ENCODE results near the gene CABLES2. TPM values are rescaled to one million over a fixed set of nuclear protein-coding genes. Genes with fewer than 3 reads are reported as not detected.

CABLES2 gene
- total RNA-seq, 2 donors from 2014 or later, result 4.5 to 5.6 TPM

DNA sequence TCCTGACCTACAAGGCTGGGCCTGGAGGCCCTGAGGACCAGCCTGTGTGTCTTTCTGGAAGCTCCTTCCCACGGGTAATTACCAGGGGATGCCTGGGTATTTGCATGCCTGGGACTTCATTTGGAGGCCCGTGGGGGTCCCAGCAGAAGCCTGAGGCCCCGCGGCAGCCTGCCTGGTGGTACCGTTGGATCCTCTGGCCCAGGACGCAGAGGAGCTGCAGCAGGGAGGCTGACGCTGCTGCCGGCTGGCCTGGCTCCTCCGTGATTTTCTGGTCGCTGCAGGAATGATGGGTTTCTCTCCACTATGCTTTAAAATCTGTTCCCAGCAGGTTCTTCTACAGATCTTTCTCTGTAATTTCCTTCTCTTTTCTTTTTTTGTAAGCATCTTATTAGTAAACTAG lies 6.5 kb downstream of the CABLES2 start:
- Mint-ChIP-seq H3K27ac (peak overlapping the region; percentile 78), H3K27me3 (no peaks in the 10 kb centered on the region), H3K4me3 (no peak overlapping the region), H3K36me3 (ENCODE audit: low read depth) (no peaks in the 10 kb centered on the region), H3K4me1 (peaks cover 14% of the 10 kb centered on the region)
- H3K9me3 ChIP-seq (ENCODE audit: control insufficient read depth, low read length, poor library complexity, severe bottlenecking), result no peaks in the 10 kb centered on the region
- ATAC-seq (no peak), DNase-seq (no peak)

GRCh38 chr20:62400021-62400420 lies 7.1 kb downstream of the CABLES2 start:
- ATAC-seq (no peak), DNase-seq (no peak)
- no peaks in the 10 kb centered on the region for H3K36me3 Mint-ChIP-seq (ENCODE audit: low read depth)
- peaks cover 9% of the 10 kb centered on the region for H3K4me1 Mint-ChIP-seq
- no peaks in the 10 kb centered on the region for H3K27me3 Mint-ChIP-seq
- H3K4me3 Mint-ChIP-seq, result no peak overlapping the region
- H3K27ac Mint-ChIP-seq, result no peak overlapping the region
- no peaks in the 10 kb centered on the region for H3K9me3 ChIP-seq (ENCODE audit: control insufficient read depth, low read length, poor library complexity, severe bottlenecking)

DNA sequence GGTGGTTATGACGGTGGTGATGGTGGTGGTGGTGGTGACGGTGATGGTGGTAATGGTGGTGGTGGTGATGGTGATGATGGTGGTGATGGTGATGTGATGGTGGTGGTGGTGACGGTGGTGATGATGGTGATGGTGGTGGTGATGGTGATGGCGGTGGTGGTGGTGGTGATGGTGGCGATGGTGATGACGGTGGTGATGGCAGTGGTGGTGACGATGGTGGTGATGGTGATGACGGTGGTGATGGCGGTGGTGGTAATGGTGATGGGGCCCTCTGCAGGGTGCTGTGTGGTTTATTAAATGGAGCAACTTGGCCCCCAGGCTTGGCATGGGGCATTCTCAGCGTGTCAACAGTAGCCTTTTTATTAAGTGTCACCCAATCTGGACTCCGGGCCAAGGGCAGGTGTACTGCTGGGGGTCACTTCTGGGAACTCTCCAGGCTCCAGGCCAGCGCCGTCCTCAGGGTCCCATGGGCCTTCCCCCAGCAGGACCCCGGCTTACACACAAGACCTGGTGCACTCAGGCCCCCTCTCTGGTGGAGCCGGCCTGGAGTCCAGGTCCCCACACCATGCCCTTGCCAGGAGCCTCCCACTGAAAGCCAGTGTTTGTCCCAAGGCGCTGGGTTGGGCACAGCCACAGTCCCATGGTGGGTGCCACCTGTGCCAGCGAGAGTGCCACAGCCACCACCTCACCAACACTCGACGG lies 8.8 kb downstream of the CABLES2 start:
- ATAC-seq, result no peak
- Mint-ChIP-seq H3K27ac (no peak overlapping the region), H3K36me3 (ENCODE audit: low read depth) (no peaks in the 10 kb centered on the region)

GRCh38 chr20:62396367-62397239 lies 10.5 kb downstream of the CABLES2 start:
- Mint-ChIP-seq H3K4me1 (peaks cover 5% of the 10 kb centered on the region), H3K27ac (no peak overlapping the region), H3K27me3 (no peaks in the 10 kb centered on the region), H3K4me3 (no peak overlapping the region), H3K36me3 (ENCODE audit: low read depth) (no peaks in the 10 kb centered on the region)
- no peaks in the 10 kb centered on the region for H3K9me3 ChIP-seq (ENCODE audit: control insufficient read depth, low read length, poor library complexity, severe bottlenecking)
- ATAC-seq, result no peak
- no peak for DNase-seq

More for the DNA sequence above, 8.8 kb downstream of the CABLES2 start:
- peaks cover 5% of the 10 kb centered on the region for H3K4me1 Mint-ChIP-seq
- DNase-seq, result no peak
- H3K27me3 Mint-ChIP-seq, result no peaks in the 10 kb centered on the region
- H3K4me3 Mint-ChIP-seq, result peak overlapping the region; percentile 64
- no peaks in the 10 kb centered on the region for H3K9me3 ChIP-seq (ENCODE audit: control insufficient read depth, low read length, poor library complexity, severe bottlenecking)

DNA sequence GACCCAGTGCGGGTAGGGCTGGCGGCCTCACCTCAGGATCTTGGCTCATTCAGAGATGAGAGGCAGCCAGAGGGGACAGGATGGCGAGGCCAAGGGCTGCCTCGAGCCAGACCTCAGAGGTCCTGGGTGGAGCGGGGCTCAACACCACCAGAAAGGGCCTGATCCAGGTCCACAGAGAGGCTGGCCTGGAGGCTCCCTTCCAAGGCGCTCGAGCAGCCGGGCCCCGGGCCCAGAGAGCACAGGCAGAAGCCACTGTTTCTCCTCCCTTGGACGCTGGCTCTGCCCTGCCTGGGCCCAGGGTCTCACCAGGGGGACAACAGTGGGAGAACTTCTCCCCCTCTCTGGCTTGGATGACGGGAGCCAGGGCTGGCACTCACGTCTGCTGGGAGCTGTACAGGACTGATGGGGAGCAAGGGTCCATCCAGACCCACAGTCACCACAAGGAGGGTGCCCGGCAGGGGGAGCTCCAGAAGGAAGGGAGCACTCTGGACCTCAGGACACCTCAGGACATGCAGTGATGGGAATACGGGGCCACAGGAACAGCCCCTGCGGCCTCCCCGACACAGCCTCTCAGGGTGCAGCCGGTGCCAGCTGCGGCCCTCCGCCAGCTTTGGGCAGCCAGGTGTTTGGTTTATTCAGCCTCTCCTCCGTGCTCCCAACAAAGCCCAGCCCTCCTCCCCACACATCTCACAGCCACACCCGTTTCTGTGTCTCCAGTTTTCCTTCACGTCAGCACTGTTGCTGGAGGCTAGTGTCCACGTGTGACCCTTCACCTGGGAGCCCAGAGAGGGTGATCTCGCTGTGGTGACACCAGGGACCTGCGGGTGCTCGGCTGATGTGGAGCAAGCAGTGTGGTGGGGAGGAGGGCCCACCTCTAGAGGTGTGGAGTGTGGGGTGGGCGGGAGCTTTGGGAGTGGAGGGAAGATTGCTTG lies 11.5 kb downstream of the CABLES2 start:
- H3K4me1 Mint-ChIP-seq, result no peaks in the 10 kb centered on the region
- no peak overlapping the region for H3K27ac Mint-ChIP-seq
- H3K9me3 ChIP-seq (ENCODE audit: control insufficient read depth, low read length, poor library complexity, severe bottlenecking), result no peaks in the 10 kb centered on the region
- ATAC-seq (no peak), DNase-seq (no peak)
- H3K27me3 Mint-ChIP-seq, result no peaks in the 10 kb centered on the region
- H3K36me3 Mint-ChIP-seq (ENCODE audit: low read depth), result no peaks in the 10 kb centered on the region
- no peak overlapping the region for H3K4me3 Mint-ChIP-seq

GRCh38 chr20:62394248-62395245 lies 12.5 kb downstream of the CABLES2 start:
- no peaks in the 10 kb centered on the region for H3K27me3 Mint-ChIP-seq
- H3K4me3 Mint-ChIP-seq, result no peak overlapping the region
- H3K9me3 ChIP-seq (ENCODE audit: control insufficient read depth, low read length, poor library complexity, severe bottlenecking), result no peaks in the 10 kb centered on the region
- no peak for ATAC-seq
- peaks cover 4% of the 10 kb centered on the region for H3K4me1 Mint-ChIP-seq
- DNase-seq, result no peak
- no peaks in the 10 kb centered on the region for H3K36me3 Mint-ChIP-seq (ENCODE audit: low read depth)
- no peak overlapping the region for H3K27ac Mint-ChIP-seq

- no peaks in the 10 kb centered on the region for H3K9me3 ChIP-seq (ENCODE audit: control insufficient read depth, low read length, poor library complexity, severe bottlenecking)
- Mint-ChIP-seq H3K27me3 (no peaks in the 10 kb centered on the region), H3K4me1 (peaks cover 7% of the 10 kb centered on the region), H3K27ac (no peak overlapping the region), H3K4me3 (no peak overlapping the region), H3K36me3 (ENCODE audit: low read depth) (no peaks in the 10 kb centered on the region)
- DNase-seq (no peak), ATAC-seq (no peak)
These were observed 13.3 kb downstream of the CABLES2 start for GRCh38 chr20:62393830-62394229.

GRCh38 chr20:62393335-62393665 lies 13.8 kb downstream of the CABLES2 start:
- Mint-ChIP-seq H3K36me3 (ENCODE audit: low read depth) (no peaks in the 10 kb centered on the region), H3K4me3 (no peak overlapping the region), H3K4me1 (peaks cover 7% of the 10 kb centered on the region), H3K27me3 (no peaks in the 10 kb centered on the region), H3K27ac (no peak overlapping the region)
- H3K9me3 ChIP-seq (ENCODE audit: control insufficient read depth, low read length, poor library complexity, severe bottlenecking), result no peaks in the 10 kb centered on the region
- DNase-seq, result no peak
- ATAC-seq, result no peak

GRCh38 chr20:62392621-62393334 lies 14.3 kb downstream of the CABLES2 start:
- no peaks in the 10 kb centered on the region for H3K36me3 Mint-ChIP-seq (ENCODE audit: low read depth)
- H3K9me3 ChIP-seq (ENCODE audit: control insufficient read depth, low read length, poor library complexity, severe bottlenecking), result no peaks in the 10 kb centered on the region
- DNase-seq (no peak), ATAC-seq (no peak)
- no peaks in the 10 kb centered on the region for H3K27me3 Mint-ChIP-seq
- peaks cover 10% of the 10 kb centered on the region for H3K4me1 Mint-ChIP-seq
- no peak overlapping the region for H3K4me3 Mint-ChIP-seq
- H3K27ac Mint-ChIP-seq, result no peak overlapping the region

DNA sequence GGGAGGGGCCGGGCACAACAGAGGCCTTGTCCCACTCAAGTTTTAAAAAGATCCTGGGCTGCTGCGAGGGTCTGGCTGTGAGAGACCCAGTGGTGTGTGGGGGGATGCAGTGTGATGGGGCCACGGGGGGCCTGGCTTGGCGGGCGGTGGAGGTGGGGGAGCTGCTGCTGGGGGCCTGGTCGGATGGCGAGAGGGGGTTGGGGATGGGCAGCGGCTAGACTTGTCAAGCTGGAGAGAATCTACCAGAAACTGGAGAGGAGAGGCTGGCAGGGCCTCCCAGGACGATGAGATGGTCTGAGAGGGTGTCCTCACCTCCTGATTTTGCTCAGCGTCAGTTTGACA lies 15.0 kb downstream of the CABLES2 start:
- peaks cover 12% of the 10 kb centered on the region for H3K4me1 Mint-ChIP-seq
- DNase-seq, result no peak
- H3K27me3 Mint-ChIP-seq, result no peaks in the 10 kb centered on the region
- H3K4me3 Mint-ChIP-seq, result no peak overlapping the region
- H3K27ac Mint-ChIP-seq, result peak overlapping the region; percentile 51
- H3K9me3 ChIP-seq (ENCODE audit: control insufficient read depth, low read length, poor library complexity, severe bottlenecking), result no peaks in the 10 kb centered on the region
- no peak for ATAC-seq
- no peaks in the 10 kb centered on the region for H3K36me3 Mint-ChIP-seq (ENCODE audit: low read depth)

- no peak for ATAC-seq
- H3K27me3 Mint-ChIP-seq, result no peaks in the 10 kb centered on the region
These were observed 15.7 kb downstream of the CABLES2 start for GRCh38 chr20:62391165-62392076.

More at GRCh38 chr20:62391165-62392076, 15.7 kb downstream of the CABLES2 start:
- no peak for DNase-seq
- no peak overlapping the region for H3K4me3 Mint-ChIP-seq
- H3K4me1 Mint-ChIP-seq, result peaks cover 12% of the 10 kb centered on the region
- no peaks in the 10 kb centered on the region for H3K36me3 Mint-ChIP-seq (ENCODE audit: low read depth)
- H3K9me3 ChIP-seq (ENCODE audit: control insufficient read depth, low read length, poor library complexity, severe bottlenecking), result no peaks in the 10 kb centered on the region
- H3K27ac Mint-ChIP-seq, result peak overlapping the region; percentile 51
